K562 (cell line): Measurements from ENCODE around the gene CTSD.

ENCODE experiments used
- CTCF ChIP-seq, 3 experiments: IDR thresholded peaks in 2 of 3; conservative IDR thresholded peaks in 1 of 3; 2 replicates each; pipeline ENCODE4 v1.5.1; 2011 to 2012; ENCODE audit warnings: low read length in 3 of 3, mild to moderate bottlenecking in 3 of 3, control low read depth in 2 of 3, improper control_type of control experiment in 1 of 3, inconsistent platforms in 1 of 3, low read depth in 1 of 3, mixed read lengths in 1 of 3, moderate library complexity in 1 of 3; ENCODE audit not compliant: insufficient read depth in 2 of 3
- CXXC5 ChIP-seq: fragments of 250-450 bp; sonication (Bioruptor Pico); IDR thresholded peaks from 2 replicates; pipeline ENCODE4 v1.8.0; 2022; ENCODE audit warnings: inconsistent platforms, mild to moderate bottlenecking, moderate library complexity
- FOSL1 ChIP-seq: fragments of 200-800 bp; sonication (Bioruptor generic); conservative IDR thresholded peaks from 2 replicates; pipeline ENCODE4 v1.6.1; 2016; ENCODE audit warnings: missing genetic modification characterization, missing compliant biosample characterization
- PHF8 ChIP-seq: fragments of 200-600 bp; sonication (generic); IDR thresholded peaks from 2 replicates; pipeline ENCODE4 v1.6.1; 2012; ENCODE audit warnings: mixed run types, mild to moderate bottlenecking, inconsistent platforms, low read length, moderate library complexity, borderline replicate concordance
- POLR3A ChIP-seq: IDR thresholded peaks from 2 replicates; pipeline ENCODE4 v1.6.1; 2011; ENCODE audit warnings: borderline replicate concordance, mild to moderate bottlenecking, moderate library complexity; ENCODE audit not compliant: insufficient read length, insufficient read depth; ENCODE audit errors: extremely low read depth
- REST ChIP-seq, 2 experiments: fragments of 450-650 bp; formaldehyde crosslinking in 1 of 2; IDR thresholded peaks; 2 replicates each; pipeline versions ENCODE4 v1.4.0 to v1.6.1; 2014 to 2020; ENCODE audit warnings: mild to moderate bottlenecking in 2 of 2, borderline replicate concordance in 1 of 2, low read depth in 1 of 2

- TF ChIP-seq PHF8 = no peak
- no peak for TF ChIP-seq REST (IDR thresholded peaks at IDR 0.05; ENCODE audit: borderline replicate concordance)
- no peak for TF ChIP-seq REST (CRISPR knock-in tag; IDR thresholded peaks at IDR 0.05; ENCODE audit: low read depth)
- TF ChIP-seq FOSL1 = no peak
- no peak for TF ChIP-seq CTCF (IDR thresholded peaks at IDR 0.05 in 2 of 3, conservative IDR thresholded peaks at IDR 0.05 in 1 of 3; ENCODE audit: insufficient read depth in 2 of 3, low read depth in 1 of 3, low read length in 3 of 3)
- no peak for TF ChIP-seq CXXC5 (CRISPR knock-in tag)
- no peak for TF ChIP-seq POLR3A
Measured at GRCh38 chr11:1727096-1727690, 36.5 kb downstream of the CTSD start.
